GM23338 (cell line): ENCODE data around the gene ANKRD23. TPM values are rescaled to one million over a fixed set of nuclear protein-coding genes. Genes with fewer than 3 reads are reported as not detected.

Experiments used
- ATAC-seq: fragments of 200-7000 bp; cut with Tn5 transposase; 3 replicates; pipeline ENCODE4 v1.9.1; 2020
- DNase-seq: peaks from one replicate; pipeline ENCODE4 v3.0.0-alpha.2; 2015; ENCODE audit warnings: low spot score
- H2AFZ ChIP-seq: fragments of 200-600 bp; sonication (generic); 2 replicates; pipeline ENCODE4 v1.8.0; 2016; ENCODE audit warnings: antibody characterized with exemption, mild to moderate bottlenecking, moderate library complexity
- H3F3A ChIP-seq: fragments of 200-600 bp; sonication (generic); replicated peaks from 2 replicates; pipeline ENCODE4 v1.8.0; 2017; ENCODE audit warnings: antibody characterized with exemption, mixed run types, low read depth
- H3K27ac ChIP-seq: fragments of 200-600 bp; sonication (generic); 2 replicates; pipeline ENCODE4 v1.6.1; 2016; ENCODE audit warnings: low read depth
- H3K27me3 ChIP-seq: fragments of 200-600 bp; sonication (generic); 2 replicates; pipeline ENCODE4 v1.8.0; 2016; ENCODE audit warnings: mild to moderate bottlenecking, mixed run types, moderate library complexity; ENCODE audit not compliant: insufficient read depth
- H3K36me3 ChIP-seq: fragments of 200-600 bp; sonication (generic); 2 replicates; pipeline ENCODE4 v1.8.0; 2016; ENCODE audit warnings: mild to moderate bottlenecking; ENCODE audit not compliant: insufficient read depth
- H3K4me1 ChIP-seq: fragments of 200-600 bp; sonication (generic); 2 replicates; pipeline ENCODE4 v1.8.0; 2016; ENCODE audit warnings: mild to moderate bottlenecking, moderate library complexity; ENCODE audit not compliant: insufficient read depth
- H3K4me2 ChIP-seq: fragments of 200-600 bp; sonication (generic); 2 replicates; pipeline ENCODE4 v1.7.1; 2017; ENCODE audit warnings: mixed run types
- H3K4me3 ChIP-seq: fragments of 200-600 bp; sonication (generic); 2 replicates; pipeline ENCODE4 v1.6.1; 2016; ENCODE audit warnings: mixed run types
- H3K79me2 ChIP-seq: fragments of 200-600 bp; sonication (generic); replicated peaks from 2 replicates; pipeline ENCODE4 v1.8.0; 2017; ENCODE audit warnings: mild to moderate bottlenecking; ENCODE audit not compliant: insufficient read depth
- H3K9me2 ChIP-seq: fragments of 200-600 bp; sonication (generic); 2 replicates; pipeline ENCODE4 v1.8.0; 2017; ENCODE audit not compliant: insufficient read depth
- H4K20me1 ChIP-seq: fragments of 200-600 bp; sonication (generic); replicated peaks from 2 replicates; pipeline ENCODE4 v1.8.0; 2017; ENCODE audit warnings: mild to moderate bottlenecking; ENCODE audit not compliant: insufficient read depth
- H3K27ac Mint-ChIP-seq: 2 replicates; pipeline ENCODE4 v1.8.0; 2020; ENCODE audit warnings: inconsistent platforms, mild to moderate bottlenecking, moderate library complexity, mixed read lengths
- H3K27me3 Mint-ChIP-seq: 3 replicates; pipeline ENCODE4 v1.8.0; 2022; ENCODE audit warnings: low read depth, mild to moderate bottlenecking, moderate library complexity, mixed read lengths, inconsistent platforms; ENCODE audit not compliant: insufficient read depth, poor library complexity
- H3K36me3 Mint-ChIP-seq: 3 replicates; pipeline ENCODE4 v1.8.0; 2021; ENCODE audit warnings: low read depth, mild to moderate bottlenecking, inconsistent platforms, moderate library complexity, mixed read lengths
- H3K4me1 Mint-ChIP-seq: 3 replicates; pipeline ENCODE4 v1.8.0; 2020; ENCODE audit warnings: mild to moderate bottlenecking, inconsistent platforms, mixed read lengths
- H3K4me3 Mint-ChIP-seq: 3 replicates; pipeline ENCODE4 v1.8.0; 2021; ENCODE audit warnings: moderate library complexity, mild to moderate bottlenecking, inconsistent platforms, mixed read lengths
- H3K9me3 Mint-ChIP-seq: 3 replicates; pipeline ENCODE4 v1.8.0; 2020; ENCODE audit warnings: moderate library complexity, mild to moderate bottlenecking, inconsistent platforms, mixed read lengths
- CTCF ChIP-seq, 2 experiments: fragments of 200-600 bp in 1 of 2; sonication (generic) in 1 of 2; conservative IDR thresholded peaks; 2 replicates each; pipeline versions ENCODE4 v1.5.1 to v1.6.1; 2016 to 2017; ENCODE audit warnings: antibody characterized with exemption in 2 of 2, low read depth in 2 of 2, mild to moderate bottlenecking in 2 of 2, moderate library complexity in 1 of 2
- ETS1 ChIP-seq: IDR thresholded peaks from 2 replicates; pipeline ENCODE4 v1.6.1; 2016; ENCODE audit warnings: antibody characterized with exemption
- EZH2phosphoT487 ChIP-seq: fragments of 200-600 bp; sonication (generic); IDR thresholded peaks from one replicate; pipeline ENCODE4 v1.8.1; 2018; ENCODE audit warnings: antibody characterized with exemption; ENCODE audit not compliant: unreplicated experiment
- JUNB ChIP-seq: IDR thresholded peaks from one replicate; pipeline ENCODE4 v1.6.1; 2016; ENCODE audit warnings: antibody characterized with exemption; ENCODE audit not compliant: unreplicated experiment
- NANOG ChIP-seq: IDR thresholded peaks from 2 replicates; pipeline ENCODE4 v1.6.1; 2016; ENCODE audit warnings: antibody characterized with exemption, borderline replicate concordance
- POLR2AphosphoS5 ChIP-seq: IDR thresholded peaks from 2 replicates; pipeline ENCODE4 v1.6.1; 2016; ENCODE audit warnings: antibody characterized with exemption, low read depth
- REST ChIP-seq: IDR thresholded peaks from one replicate; pipeline ENCODE4 v1.6.1; 2018; ENCODE audit warnings: antibody characterized with exemption; ENCODE audit not compliant: unreplicated experiment
- STAT1 ChIP-seq: IDR thresholded peaks from one replicate; pipeline ENCODE4 v1.6.1; 2016; ENCODE audit warnings: antibody characterized with exemption; ENCODE audit not compliant: unreplicated experiment
- ZNF114 ChIP-seq: fragments of 250-450 bp; sonication (Bioruptor Pico); IDR thresholded peaks from 2 replicates; pipeline ENCODE4 v1.5.0; 2020; ENCODE audit warnings: mild to moderate bottlenecking, moderate library complexity
- ZNF331 ChIP-seq: fragments of 250-450 bp; sonication (Bioruptor Pico); IDR thresholded peaks from 2 replicates; pipeline ENCODE4 v1.5.0; 2020; ENCODE audit warnings: low read depth, mild to moderate bottlenecking, moderate library complexity
- ZNF462 ChIP-seq: fragments of 250-450 bp; sonication (Bioruptor Pico); IDR thresholded peaks from 2 replicates; pipeline ENCODE4 v1.5.0; 2020; ENCODE audit warnings: mild to moderate bottlenecking, moderate library complexity
- polyA plus RNA-seq: library from polyadenylated mRNA; unstranded; fragments of >200 nt; fragmentation: Nextera tagmentation; extraction: Ambion mirVana; gene quantifications from 2 replicates; pipeline ENCODE4 v1.2.1, GENCODE V29; 2016
- total RNA-seq: library from RNA; depleted of rRNA; stranded (reverse); fragments of >200 nt; shearing (Covaris generic); gene quantifications from 2 replicates; pipeline ENCODE4 v1.2.3, GENCODE V29; 2014

ANKRD23 gene
- total and polyA plus RNA-seq, 2 experiments from 2014 or later = 4.0 to 5.0 TPM

- no peak overlapping the region for H3K4me2 ChIP-seq
- Mint-ChIP-seq H3K27me3 (peaks cover 19% of the 10 kb centered on the region), H3K4me3 (no peak overlapping the region), H3K9me3 (no peaks in the 10 kb centered on the region), H3K36me3 (no peaks in the 10 kb centered on the region), H3K27ac (peak overlapping the region; percentile 29; the same call in 1 of the 2 replicates), H3K4me1 (peaks cover 33% of the 10 kb centered on the region)
- H3K79me2 ChIP-seq = no peaks in the 10 kb centered on the region
- TF ChIP-seq CTCF (conservative IDR thresholded peaks at IDR 0.05; ENCODE audit: low read depth in 2 of 2) = no peak
- TF ChIP-seq STAT1 = no peak
- no peak for TF ChIP-seq ZNF331 (CRISPR knock-in tag)
- TF ChIP-seq NANOG = no peak
- TF ChIP-seq REST = no peak
- TF ChIP-seq EZH2phosphoT487 = no peak
- no peak for TF ChIP-seq POLR2AphosphoS5
- no peak for TF ChIP-seq ETS1
- no peak for TF ChIP-seq JUNB
- TF ChIP-seq ZNF462 (CRISPR knock-in tag) = no peak
- TF ChIP-seq ZNF114 (CRISPR knock-in tag) = no peak
- no peaks in the 10 kb centered on the region for H3K27me3 ChIP-seq
- H3F3A ChIP-seq = no peaks in the 10 kb centered on the region
- H2AFZ ChIP-seq = no peak overlapping the region; the same call in 1 of the 2 replicates
- no peaks in the 10 kb centered on the region for H3K36me3 ChIP-seq
- no peak overlapping the region for H3K27ac ChIP-seq
- H3K9me2 ChIP-seq = no peaks in the 10 kb centered on the region
- H3K4me1 ChIP-seq = peaks cover 5% of the 10 kb centered on the region
- H4K20me1 ChIP-seq = no peaks in the 10 kb centered on the region
- DNase-seq (no peak), ATAC-seq (peak; percentile 14)
- no peak overlapping the region for H3K4me3 ChIP-seq
These were observed 43.7 kb upstream of the ANKRD23 start for GRCh38 chr2:96887493-96888012.
